Neural cell (in vitro differentiated cells): ENCODE results near the gene SERPINB6.
"Not testable (repeated sequence)": the region's sequence is repeated elsewhere in the genome, so short reads cannot be mapped to it uniquely, and the experiment has no call there.

Experiments used
- TF ChIP-seq, protein P1 (sequence below): fragments of 450-650 bp; IDR thresholded peaks from 2 replicates; pipeline ENCODE4 v1.5.1; 2014; ENCODE audit warnings: antibody characterized with exemption, mild to moderate bottlenecking, moderate library complexity; ENCODE audit not compliant: poor library complexity, severe bottlenecking
- TF ChIP-seq, protein P2 (sequence below): IDR thresholded peaks from 2 replicates; pipeline ENCODE4 v1.6.1; 2012; ENCODE audit warnings: borderline replicate concordance

DNA sequence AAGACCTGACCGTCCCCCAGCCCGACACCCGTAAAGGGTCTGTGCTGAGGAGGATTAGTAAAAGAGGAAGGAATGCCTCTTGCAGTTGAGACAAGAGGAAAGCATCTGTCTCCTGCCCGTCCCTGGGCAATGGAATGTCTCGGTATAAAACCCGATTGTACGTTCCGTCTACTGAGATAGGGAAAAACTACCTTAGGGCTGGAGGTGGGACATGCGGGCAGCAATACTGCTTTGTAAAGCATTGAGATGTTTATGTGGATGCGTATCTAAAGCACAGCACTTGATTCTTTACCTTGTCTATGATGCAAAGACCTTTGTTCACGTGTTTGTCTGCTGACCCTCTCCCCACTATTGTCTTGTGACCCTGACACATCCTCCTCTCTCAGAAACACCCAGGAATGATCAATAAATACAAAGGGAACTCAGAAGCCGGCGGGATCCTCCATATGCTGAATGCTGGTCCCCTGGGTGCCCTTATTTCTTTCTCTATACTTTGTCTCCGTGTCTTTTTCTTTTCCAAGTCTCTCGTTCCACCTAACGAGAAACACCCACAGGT is 62.2 kb downstream of the SERPINB6 start:
- TF ChIP-seq, protein P1, sequence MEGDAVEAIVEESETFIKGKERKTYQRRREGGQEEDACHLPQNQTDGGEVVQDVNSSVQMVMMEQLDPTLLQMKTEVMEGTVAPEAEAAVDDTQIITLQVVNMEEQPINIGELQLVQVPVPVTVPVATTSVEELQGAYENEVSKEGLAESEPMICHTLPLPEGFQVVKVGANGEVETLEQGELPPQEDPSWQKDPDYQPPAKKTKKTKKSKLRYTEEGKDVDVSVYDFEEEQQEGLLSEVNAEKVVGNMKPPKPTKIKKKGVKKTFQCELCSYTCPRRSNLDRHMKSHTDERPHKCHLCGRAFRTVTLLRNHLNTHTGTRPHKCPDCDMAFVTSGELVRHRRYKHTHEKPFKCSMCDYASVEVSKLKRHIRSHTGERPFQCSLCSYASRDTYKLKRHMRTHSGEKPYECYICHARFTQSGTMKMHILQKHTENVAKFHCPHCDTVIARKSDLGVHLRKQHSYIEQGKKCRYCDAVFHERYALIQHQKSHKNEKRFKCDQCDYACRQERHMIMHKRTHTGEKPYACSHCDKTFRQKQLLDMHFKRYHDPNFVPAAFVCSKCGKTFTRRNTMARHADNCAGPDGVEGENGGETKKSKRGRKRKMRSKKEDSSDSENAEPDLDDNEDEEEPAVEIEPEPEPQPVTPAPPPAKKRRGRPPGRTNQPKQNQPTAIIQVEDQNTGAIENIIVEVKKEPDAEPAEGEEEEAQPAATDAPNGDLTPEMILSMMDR, result not testable (repeated sequence)
- TF ChIP-seq, protein P2, sequence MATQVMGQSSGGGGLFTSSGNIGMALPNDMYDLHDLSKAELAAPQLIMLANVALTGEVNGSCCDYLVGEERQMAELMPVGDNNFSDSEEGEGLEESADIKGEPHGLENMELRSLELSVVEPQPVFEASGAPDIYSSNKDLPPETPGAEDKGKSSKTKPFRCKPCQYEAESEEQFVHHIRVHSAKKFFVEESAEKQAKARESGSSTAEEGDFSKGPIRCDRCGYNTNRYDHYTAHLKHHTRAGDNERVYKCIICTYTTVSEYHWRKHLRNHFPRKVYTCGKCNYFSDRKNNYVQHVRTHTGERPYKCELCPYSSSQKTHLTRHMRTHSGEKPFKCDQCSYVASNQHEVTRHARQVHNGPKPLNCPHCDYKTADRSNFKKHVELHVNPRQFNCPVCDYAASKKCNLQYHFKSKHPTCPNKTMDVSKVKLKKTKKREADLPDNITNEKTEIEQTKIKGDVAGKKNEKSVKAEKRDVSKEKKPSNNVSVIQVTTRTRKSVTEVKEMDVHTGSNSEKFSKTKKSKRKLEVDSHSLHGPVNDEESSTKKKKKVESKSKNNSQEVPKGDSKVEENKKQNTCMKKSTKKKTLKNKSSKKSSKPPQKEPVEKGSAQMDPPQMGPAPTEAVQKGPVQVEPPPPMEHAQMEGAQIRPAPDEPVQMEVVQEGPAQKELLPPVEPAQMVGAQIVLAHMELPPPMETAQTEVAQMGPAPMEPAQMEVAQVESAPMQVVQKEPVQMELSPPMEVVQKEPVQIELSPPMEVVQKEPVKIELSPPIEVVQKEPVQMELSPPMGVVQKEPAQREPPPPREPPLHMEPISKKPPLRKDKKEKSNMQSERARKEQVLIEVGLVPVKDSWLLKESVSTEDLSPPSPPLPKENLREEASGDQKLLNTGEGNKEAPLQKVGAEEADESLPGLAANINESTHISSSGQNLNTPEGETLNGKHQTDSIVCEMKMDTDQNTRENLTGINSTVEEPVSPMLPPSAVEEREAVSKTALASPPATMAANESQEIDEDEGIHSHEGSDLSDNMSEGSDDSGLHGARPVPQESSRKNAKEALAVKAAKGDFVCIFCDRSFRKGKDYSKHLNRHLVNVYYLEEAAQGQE, result not testable (repeated sequence)
